ENCODE measurements around the gene GNAO1. TPM values are rescaled to one million over a fixed set of nuclear protein-coding genes. Genes with fewer than 3 reads are reported as not detected.

Gene GNAO1
- total and polyA plus RNA-seq, 9 of the 15 experiments (the other 6 are each of a cell fraction or from before 2014, with no cell fraction given) = 0.07 to 0.42 (median 0.08) TPM; not detected in 5

- no peak for TF ChIP-seq PBX2 (CRISPR knock-in tag; IDR thresholded peaks at IDR 0.05; ENCODE audit: low read depth)
- 0 out of 2 replicates have a peak, but pooled peaks have one; percentile 25 for TF ChIP-seq PBX2 (tag; conservative IDR thresholded peaks at IDR 0.05; ENCODE audit: low read depth)
- TF ChIP-seq HNRNPUL1 (IDR thresholded peaks at IDR 0.05; ENCODE audit: low read length) = no peak
- TF ChIP-seq REST (IDR thresholded peaks at IDR 0.05; ENCODE audit: borderline replicate concordance) = peak; percentile 38; the same call in 1 of the 2 replicates
- TF ChIP-seq REST (CRISPR knock-in tag; IDR thresholded peaks at IDR 0.05; ENCODE audit: low read depth) = no peak
- no peak for TF ChIP-seq CHD2 (IDR thresholded peaks at IDR 0.05; ENCODE audit: low read depth, low read length)
- TF ChIP-seq MYC (IDR thresholded peaks at IDR 0.05; ENCODE audit: low read depth, low read length) = no peak
- TF ChIP-seq MYC (CRISPR knock-in tag; IDR thresholded peaks at IDR 0.05; ENCODE audit: borderline replicate concordance, low read depth) = no peak
- no peak for TF ChIP-seq ID3 (CRISPR knock-in tag; IDR thresholded peaks at IDR 0.05)
- TF ChIP-seq ID3 (tag; IDR thresholded peaks at IDR 0.05) = no peak
- TF ChIP-seq HCFC1 (IDR thresholded peaks at IDR 0.05; ENCODE audit: low read depth, low read length) = no peak
- TF ChIP-seq SMARCB1 (IDR thresholded peaks at IDR 0.05; ENCODE audit: insufficient read length, low read depth) = no peak
Observed at GRCh38 chr16:56246051-56246817, 54.9 kb downstream of the GNAO1 start (continued).
